Activated CD4-positive, alpha-beta T cell treated with anti-CD3 and anti-CD28 coated beads for 24 hours (primary cell): ENCODE results near the gene CRYZL1.

Source experiments
- DNase-seq, 2 donors: peaks; one replicate each; pipeline ENCODE4 v3.0.0-alpha.2; 2020; ENCODE audit warnings: low read depth in 2 of 2

Gene CRYZL1

GRCh38 chr21:33560965-33561364, 80.6 kb downstream of the CRYZL1 start:
- DNase-seq: no peak

- no peak for DNase-seq
Observed at GRCh38 chr21:33559813-33560212, 81.7 kb downstream of the CRYZL1 start.

- DNase-seq: no peak
Observed at GRCh38 chr21:33558777-33559421, 82.6 kb downstream of the CRYZL1 start.

- DNase-seq: no peak
Observed at GRCh38 chr21:33557447-33557846, 84.1 kb downstream of the CRYZL1 start.

- no peak for DNase-seq
Observed at GRCh38 chr21:33554982-33555344, 86.6 kb downstream of the CRYZL1 start.

GRCh38 chr21:33554236-33554981, 87.1 kb downstream of the CRYZL1 start:
- no peak for DNase-seq

GRCh38 chr21:33552999-33553598, 88.4 kb downstream of the CRYZL1 start:
- no peak for DNase-seq

- DNase-seq: no peak
Observed at GRCh38 chr21:33552093-33552998, 89.2 kb downstream of the CRYZL1 start.

GRCh38 chr21:33551664-33552063, 89.9 kb downstream of the CRYZL1 start:
- no peak for DNase-seq

- DNase-seq: no peak
Observed at GRCh38 chr21:33550772-33551660, 90.5 kb downstream of the CRYZL1 start.

- no peak for DNase-seq
Observed at GRCh38 chr21:33549848-33550771, 91.4 kb downstream of the CRYZL1 start.

- no peak for DNase-seq
Observed at GRCh38 chr21:33546086-33546485, 95.5 kb downstream of the CRYZL1 start.

GRCh38 chr21:33544451-33545195, 96.9 kb downstream of the CRYZL1 start:
- DNase-seq: no peak

- DNase-seq: peak; percentile 59 to 66
Observed at GRCh38 chr21:33543505-33544129, 97.9 kb downstream of the CRYZL1 start.

- peak; percentile 93 for DNase-seq
Observed at GRCh38 chr21:33542640-33543504, 98.7 kb downstream of the CRYZL1 start, which contains the start of gene SON. Gene SON (plus strand): TSS chr21:33543038. CDS start chr21:33543093, 55 bp downstream.

GRCh38 chr21:33541756-33542639, 99.5 kb downstream of the CRYZL1 start, which contains the start of gene GART:
Gene GART (minus strand): TSS chr21:33542117. CDS start chr21:33539315, 2,802 bp downstream.
- DNase-seq: peak; percentile 67 to 77
